ENCODE results near the gene FAM83F.

GRCh38 chr22:40002935-40003715 lies 8.4 kb downstream of the FAM83F start:
- no peak for TF ChIP-seq RXRA (IDR thresholded peaks at IDR 0.05)
- TF ChIP-seq, protein P1, sequence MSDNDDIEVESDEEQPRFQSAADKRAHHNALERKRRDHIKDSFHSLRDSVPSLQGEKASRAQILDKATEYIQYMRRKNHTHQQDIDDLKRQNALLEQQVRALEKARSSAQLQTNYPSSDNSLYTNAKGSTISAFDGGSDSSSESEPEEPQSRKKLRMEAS (IDR thresholded peaks at IDR 0.05), result no peak
- TF ChIP-seq, protein P2, sequence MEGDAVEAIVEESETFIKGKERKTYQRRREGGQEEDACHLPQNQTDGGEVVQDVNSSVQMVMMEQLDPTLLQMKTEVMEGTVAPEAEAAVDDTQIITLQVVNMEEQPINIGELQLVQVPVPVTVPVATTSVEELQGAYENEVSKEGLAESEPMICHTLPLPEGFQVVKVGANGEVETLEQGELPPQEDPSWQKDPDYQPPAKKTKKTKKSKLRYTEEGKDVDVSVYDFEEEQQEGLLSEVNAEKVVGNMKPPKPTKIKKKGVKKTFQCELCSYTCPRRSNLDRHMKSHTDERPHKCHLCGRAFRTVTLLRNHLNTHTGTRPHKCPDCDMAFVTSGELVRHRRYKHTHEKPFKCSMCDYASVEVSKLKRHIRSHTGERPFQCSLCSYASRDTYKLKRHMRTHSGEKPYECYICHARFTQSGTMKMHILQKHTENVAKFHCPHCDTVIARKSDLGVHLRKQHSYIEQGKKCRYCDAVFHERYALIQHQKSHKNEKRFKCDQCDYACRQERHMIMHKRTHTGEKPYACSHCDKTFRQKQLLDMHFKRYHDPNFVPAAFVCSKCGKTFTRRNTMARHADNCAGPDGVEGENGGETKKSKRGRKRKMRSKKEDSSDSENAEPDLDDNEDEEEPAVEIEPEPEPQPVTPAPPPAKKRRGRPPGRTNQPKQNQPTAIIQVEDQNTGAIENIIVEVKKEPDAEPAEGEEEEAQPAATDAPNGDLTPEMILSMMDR (IDR thresholded peaks at IDR 0.05; ENCODE audit: low read depth, low read length, missing input control), result no peak
- no peak for TF ChIP-seq TAF1 (conservative IDR thresholded peaks at IDR 0.05)
- TF ChIP-seq EGR1 (IDR thresholded peaks at IDR 0.05; ENCODE audit: low read depth in 2 of 2), result no peak
- TF ChIP-seq, protein P3, sequence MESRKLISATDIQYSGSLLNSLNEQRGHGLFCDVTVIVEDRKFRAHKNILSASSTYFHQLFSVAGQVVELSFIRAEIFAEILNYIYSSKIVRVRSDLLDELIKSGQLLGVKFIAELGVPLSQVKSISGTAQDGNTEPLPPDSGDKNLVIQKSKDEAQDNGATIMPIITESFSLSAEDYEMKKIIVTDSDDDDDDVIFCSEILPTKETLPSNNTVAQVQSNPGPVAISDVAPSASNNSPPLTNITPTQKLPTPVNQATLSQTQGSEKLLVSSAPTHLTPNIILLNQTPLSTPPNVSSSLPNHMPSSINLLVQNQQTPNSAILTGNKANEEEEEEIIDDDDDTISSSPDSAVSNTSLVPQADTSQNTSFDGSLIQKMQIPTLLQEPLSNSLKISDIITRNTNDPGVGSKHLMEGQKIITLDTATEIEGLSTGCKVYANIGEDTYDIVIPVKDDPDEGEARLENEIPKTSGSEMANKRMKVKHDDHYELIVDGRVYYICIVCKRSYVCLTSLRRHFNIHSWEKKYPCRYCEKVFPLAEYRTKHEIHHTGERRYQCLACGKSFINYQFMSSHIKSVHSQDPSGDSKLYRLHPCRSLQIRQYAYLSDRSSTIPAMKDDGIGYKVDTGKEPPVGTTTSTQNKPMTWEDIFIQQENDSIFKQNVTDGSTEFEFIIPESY (IDR thresholded peaks at IDR 0.05), result no peak
- no peak for TF ChIP-seq GABPA (IDR thresholded peaks at IDR 0.05 in 1 of 2, conservative IDR thresholded peaks at IDR 0.05 in 1 of 2)
- TF ChIP-seq, protein P4, sequence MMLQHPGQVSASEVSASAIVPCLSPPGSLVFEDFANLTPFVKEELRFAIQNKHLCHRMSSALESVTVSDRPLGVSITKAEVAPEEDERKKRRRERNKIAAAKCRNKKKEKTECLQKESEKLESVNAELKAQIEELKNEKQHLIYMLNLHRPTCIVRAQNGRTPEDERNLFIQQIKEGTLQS (IDR thresholded peaks at IDR 0.05), result no peak
- TF ChIP-seq JUND (IDR thresholded peaks at IDR 0.05), result no peak
- TF ChIP-seq SP1 (IDR thresholded peaks at IDR 0.05), result no peak
- TF ChIP-seq, protein P5, sequence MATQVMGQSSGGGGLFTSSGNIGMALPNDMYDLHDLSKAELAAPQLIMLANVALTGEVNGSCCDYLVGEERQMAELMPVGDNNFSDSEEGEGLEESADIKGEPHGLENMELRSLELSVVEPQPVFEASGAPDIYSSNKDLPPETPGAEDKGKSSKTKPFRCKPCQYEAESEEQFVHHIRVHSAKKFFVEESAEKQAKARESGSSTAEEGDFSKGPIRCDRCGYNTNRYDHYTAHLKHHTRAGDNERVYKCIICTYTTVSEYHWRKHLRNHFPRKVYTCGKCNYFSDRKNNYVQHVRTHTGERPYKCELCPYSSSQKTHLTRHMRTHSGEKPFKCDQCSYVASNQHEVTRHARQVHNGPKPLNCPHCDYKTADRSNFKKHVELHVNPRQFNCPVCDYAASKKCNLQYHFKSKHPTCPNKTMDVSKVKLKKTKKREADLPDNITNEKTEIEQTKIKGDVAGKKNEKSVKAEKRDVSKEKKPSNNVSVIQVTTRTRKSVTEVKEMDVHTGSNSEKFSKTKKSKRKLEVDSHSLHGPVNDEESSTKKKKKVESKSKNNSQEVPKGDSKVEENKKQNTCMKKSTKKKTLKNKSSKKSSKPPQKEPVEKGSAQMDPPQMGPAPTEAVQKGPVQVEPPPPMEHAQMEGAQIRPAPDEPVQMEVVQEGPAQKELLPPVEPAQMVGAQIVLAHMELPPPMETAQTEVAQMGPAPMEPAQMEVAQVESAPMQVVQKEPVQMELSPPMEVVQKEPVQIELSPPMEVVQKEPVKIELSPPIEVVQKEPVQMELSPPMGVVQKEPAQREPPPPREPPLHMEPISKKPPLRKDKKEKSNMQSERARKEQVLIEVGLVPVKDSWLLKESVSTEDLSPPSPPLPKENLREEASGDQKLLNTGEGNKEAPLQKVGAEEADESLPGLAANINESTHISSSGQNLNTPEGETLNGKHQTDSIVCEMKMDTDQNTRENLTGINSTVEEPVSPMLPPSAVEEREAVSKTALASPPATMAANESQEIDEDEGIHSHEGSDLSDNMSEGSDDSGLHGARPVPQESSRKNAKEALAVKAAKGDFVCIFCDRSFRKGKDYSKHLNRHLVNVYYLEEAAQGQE (IDR thresholded peaks at IDR 0.05), result no peak
- TF ChIP-seq YY1 (IDR thresholded peaks at IDR 0.05), result no peak
- TF ChIP-seq NR2F2 (IDR thresholded peaks at IDR 0.05), result no peak
- TF ChIP-seq RAD21 (IDR thresholded peaks at IDR 0.05), result no peak
